Neuronal stem cell (in vitro differentiated cells): Measurements from ENCODE around the gene SERBP1.

Experiments used
- DNase-seq: peaks from one replicate; pipeline ENCODE4 v3.0.0-alpha.2; 2013; ENCODE audit warnings: low spot score
- H2AFZ ChIP-seq: one replicate; pipeline ENCODE4 v1.6.1; 2013; ENCODE audit warnings: mild to moderate bottlenecking, low read length, inconsistent platforms
- H2AK5ac ChIP-seq: 2 replicates; pipeline ENCODE4 v1.6.1; 2013; ENCODE audit warnings: low read depth, mild to moderate bottlenecking, inconsistent platforms, low read length, moderate library complexity, mixed read lengths
- H2BK120ac ChIP-seq: 2 replicates; pipeline ENCODE4 v1.6.1; 2013; ENCODE audit warnings: low read depth, mild to moderate bottlenecking, inconsistent platforms, low read length, moderate library complexity, mixed read lengths
- H2BK12ac ChIP-seq: one replicate; pipeline ENCODE4 v1.6.1; 2013; ENCODE audit warnings: low read length, inconsistent platforms
- H2BK15ac ChIP-seq: 2 replicates; pipeline ENCODE4 v1.6.1; 2013; ENCODE audit warnings: mild to moderate bottlenecking, low read length, inconsistent platforms, mixed read lengths
- H2BK5ac ChIP-seq: one replicate; pipeline ENCODE4 v1.6.1; 2013; ENCODE audit warnings: inconsistent platforms, mild to moderate bottlenecking, low read length, moderate library complexity
- H3K14ac ChIP-seq: one replicate; pipeline ENCODE4 v1.6.1; 2013; ENCODE audit warnings: low read length, inconsistent platforms
- H3K18ac ChIP-seq: 2 replicates; pipeline ENCODE4 v1.6.1; 2013; ENCODE audit warnings: low read length, inconsistent platforms
- H3K23ac ChIP-seq: 2 replicates; pipeline ENCODE4 v1.6.1; 2013; ENCODE audit warnings: low read depth, mild to moderate bottlenecking, mixed read lengths, low read length, inconsistent platforms; ENCODE audit not compliant: poor library complexity
- H3K27ac ChIP-seq: replicated peaks from 3 replicates; pipeline ENCODE4 v1.5.1; 2013; ENCODE audit warnings: low read length, inconsistent platforms
- H3K27me3 ChIP-seq, 3 experiments: 2 replicates each; pipeline ENCODE4 v1.6.1; 2013; ENCODE audit warnings: low read length in 3 of 3, mild to moderate bottlenecking in 2 of 3, inconsistent platforms in 1 of 3, low read depth in 1 of 3, mixed read lengths in 1 of 3, moderate library complexity in 1 of 3; ENCODE audit not compliant: control insufficient read depth in 3 of 3, insufficient read depth in 3 of 3
- H3K36me3 ChIP-seq, 2 donors: replicated peaks in 1 of 2; 2 replicates each; pipeline ENCODE4 v1.6.1; 2013; ENCODE audit warnings: low read length in 2 of 2; ENCODE audit not compliant: control insufficient read depth in 2 of 2, insufficient read depth in 2 of 2
- H3K4ac ChIP-seq: 2 replicates; pipeline ENCODE4 v1.6.1; 2013; ENCODE audit warnings: inconsistent platforms, mild to moderate bottlenecking, low read length, moderate library complexity
- H3K4me1 ChIP-seq, 2 donors: 1 replicate in 1 of 2; 2 replicates in 1 of 2; pipeline ENCODE4 v1.6.1; 2013; ENCODE audit warnings: low read length in 2 of 2, low read depth in 1 of 2; ENCODE audit not compliant: control insufficient read depth in 2 of 2, insufficient read depth in 1 of 2
- H3K4me2 ChIP-seq: one replicate; pipeline ENCODE4 v1.6.1; 2013; ENCODE audit warnings: mild to moderate bottlenecking, low read length, inconsistent platforms; ENCODE audit not compliant: insufficient read depth, poor library complexity, severe bottlenecking
- H3K4me3 ChIP-seq, 2 donors: 2 replicates each; pipeline ENCODE4 v1.5.1; 2013; ENCODE audit warnings: low read length in 2 of 2, mild to moderate bottlenecking in 2 of 2, inconsistent platforms in 1 of 2, moderate library complexity in 1 of 2
- H3K79me1 ChIP-seq: one replicate; pipeline ENCODE4 v1.6.1; 2013; ENCODE audit warnings: low read depth, mild to moderate bottlenecking, inconsistent platforms, low read length, moderate library complexity
- H3K9ac ChIP-seq: one replicate; pipeline ENCODE4 v1.6.1; 2013; ENCODE audit warnings: mild to moderate bottlenecking, low read depth, low read length, inconsistent platforms; ENCODE audit not compliant: poor library complexity
- H3K9me3 ChIP-seq, 2 donors: replicated peaks in 1 of 2; 2 replicates each; pipeline versions ENCODE3 to v1.6.1; 2013; ENCODE audit warnings: low read length in 2 of 2, mild to moderate bottlenecking in 2 of 2, inconsistent platforms in 1 of 2, low read depth in 1 of 2, mixed read lengths in 1 of 2, moderate library complexity in 1 of 2; ENCODE audit not compliant: control insufficient read depth in 2 of 2, insufficient read depth in 1 of 2
- H4K8ac ChIP-seq: one replicate; pipeline ENCODE4 v1.6.1; 2013; ENCODE audit warnings: low read depth, mild to moderate bottlenecking, inconsistent platforms, low read length, moderate library complexity
- H4K91ac ChIP-seq: one replicate; pipeline ENCODE4 v1.6.1; 2013; ENCODE audit warnings: low read length, low read depth, mild to moderate bottlenecking, inconsistent platforms; ENCODE audit not compliant: poor library complexity
- WGBS, 2 donors: extraction: QIAGEN DNeasy Blood & Tissue Kit; methylation state at CpG; one replicate each; pipeline ENCODE4 v1.1.7; 2013; ENCODE audit warnings: missing lambda C conversion rate in 2 of 2, mixed read lengths in 1 of 2; ENCODE audit not compliant: insufficient read length in 2 of 2, insufficient replicate concordance in 1 of 2; ENCODE audit errors: extremely low coverage in 2 of 2; 5-methylcytosine and 5-hydroxymethylcytosine counted together

The SERBP1 gene

GRCh38 chr1:67472056-67472455 lies 41.9 kb upstream of the SERBP1 start:
- Histone ChIP-seq H3K14ac (no peak overlapping the region), H2BK120ac (no peak overlapping the region), H3K4me1 (no peaks in the 10 kb centered on the region), H2BK12ac (no peak overlapping the region), H2BK5ac (no peak overlapping the region), H3K79me1 (no peaks in the 10 kb centered on the region), H4K91ac (no peak overlapping the region), H3K27ac (no peak overlapping the region), H3K36me3 (no peaks in the 10 kb centered on the region), H3K27me3 (peaks cover 0 to 5% (median 0%) of the 10 kb centered on the region in 3 experiments), H3K4me2 (no peak overlapping the region), H2AK5ac (no peak overlapping the region), H3K9ac (no peak overlapping the region), H3K4ac (no peak overlapping the region), H3K4me3 (no peak overlapping the region), H3K23ac (no peak overlapping the region), H3K18ac (no peak overlapping the region), H2BK15ac (no peak overlapping the region), H4K8ac (no peak overlapping the region), H3K9me3 (no peaks in the 10 kb centered on the region), H2AFZ (no peak overlapping the region)
- no CpG with 5 or more reads among the region's 2 CpGs for WGBS, 2 donors
- DNase-seq, result no peak

DNA sequence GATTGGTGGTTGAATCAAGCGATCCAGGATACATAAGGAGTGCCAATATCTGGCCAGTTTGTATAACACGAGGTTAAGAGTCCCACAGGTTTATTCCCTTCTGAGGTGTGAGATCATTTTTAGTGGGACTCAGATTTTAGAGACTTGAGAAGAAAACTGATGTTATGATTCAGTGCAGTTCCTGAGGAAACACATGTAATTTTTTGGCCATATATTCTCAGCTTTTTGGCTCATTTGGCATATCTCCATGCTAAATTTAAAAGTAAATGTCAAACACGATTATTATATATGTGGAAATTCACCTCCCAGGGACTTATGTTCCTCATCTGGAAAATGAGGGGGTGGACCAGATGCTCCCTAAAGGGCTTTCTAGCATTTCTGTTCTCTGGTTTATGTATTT lies 39.2 kb upstream of the SERBP1 start:
- no peak overlapping the region for H3K4ac ChIP-seq
- H2BK12ac ChIP-seq, result no peak overlapping the region
- H2BK5ac ChIP-seq, result no peak overlapping the region
- no peak overlapping the region for H3K14ac ChIP-seq
- no peak overlapping the region for H2BK120ac ChIP-seq
- no peak overlapping the region for H4K91ac ChIP-seq
- no peak overlapping the region for H3K4me2 ChIP-seq
- no peak overlapping the region for H2AFZ ChIP-seq
- no peaks in the 10 kb centered on the region for H3K79me1 ChIP-seq
- H3K9ac ChIP-seq, result no peak overlapping the region
- DNase-seq, result no peak
- H3K18ac ChIP-seq, result no peak overlapping the region
- no peaks in the 10 kb centered on the region for H3K9me3 ChIP-seq
- H3K36me3 ChIP-seq, result no peaks in the 10 kb centered on the region
- peaks cover 0 to 22% (median 0%) of the 10 kb centered on the region in 3 experiments for H3K27me3 ChIP-seq
- no CpG with 5 or more reads among the region's 3 CpGs for WGBS, 2 donors
- H3K27ac ChIP-seq, result no peak overlapping the region
- H3K4me3 ChIP-seq, result no peak overlapping the region
- no peaks in the 10 kb centered on the region for H3K4me1 ChIP-seq
- H4K8ac ChIP-seq, result no peak overlapping the region
- no peak overlapping the region for H3K23ac ChIP-seq
- no peak overlapping the region for H2BK15ac ChIP-seq
- no peak overlapping the region for H2AK5ac ChIP-seq

- Histone ChIP-seq H2AFZ (no peak overlapping the region), H2BK15ac (no peak overlapping the region), H3K4me3 (no peak overlapping the region), H4K91ac (no peak overlapping the region), H3K23ac (no peak overlapping the region), H3K9ac (no peak overlapping the region), H2BK12ac (no peak overlapping the region), H3K27me3 (peaks cover 0 to 28% (median 0%) of the 10 kb centered on the region in 3 experiments), H3K79me1 (no peaks in the 10 kb centered on the region), H2BK120ac (no peak overlapping the region), H4K8ac (no peak overlapping the region), H3K9me3 (no peaks in the 10 kb centered on the region), H3K4ac (no peak overlapping the region), H3K36me3 (no peaks in the 10 kb centered on the region), H2AK5ac (no peak overlapping the region), H3K27ac (no peak overlapping the region), H3K4me2 (no peak overlapping the region), H3K4me1 (peaks cover 3 to 7% of the 10 kb centered on the region in 2 donors), H3K18ac (no peak overlapping the region), H3K14ac (no peak overlapping the region), H2BK5ac (no peak overlapping the region)
- DNase-seq, result no peak
- WGBS, 2 donors, result no CpG with 5 or more reads among the region's 4 CpGs
These were observed 38.0 kb upstream of the SERBP1 start for GRCh38 chr1:67468066-67468718.

DNA sequence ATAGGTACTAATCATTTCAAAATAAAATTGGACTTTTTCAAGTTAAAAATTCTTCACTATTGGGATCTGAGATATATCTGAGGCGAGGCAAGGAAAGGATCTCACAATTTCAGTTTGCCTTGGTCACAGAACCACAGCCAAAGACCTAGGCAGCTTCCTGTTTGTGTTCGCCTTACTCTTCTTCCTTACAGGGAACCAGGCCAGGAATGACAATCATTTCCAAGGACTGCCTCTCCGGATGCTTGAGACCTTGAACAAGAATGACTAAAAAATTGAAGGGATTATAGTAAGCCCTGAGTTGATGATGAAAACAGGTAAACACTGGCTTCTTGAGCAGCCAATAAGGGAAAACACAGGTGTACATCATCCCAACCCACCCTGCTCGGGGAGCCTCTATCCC lies 35.2 kb upstream of the SERBP1 start:
- no peaks in the 10 kb centered on the region for H3K36me3 ChIP-seq
- H4K91ac ChIP-seq, result no peak overlapping the region
- H3K4me1 ChIP-seq, result peaks cover 3 to 7% of the 10 kb centered on the region in 2 donors
- no peak overlapping the region for H3K4me3 ChIP-seq
- H3K14ac ChIP-seq, result no peak overlapping the region
- no peak for DNase-seq
- H3K27me3 ChIP-seq, result peaks cover 0 to 49% (median 0%) of the 10 kb centered on the region in 3 experiments
- no peak overlapping the region for H2BK12ac ChIP-seq
- H3K18ac ChIP-seq, result no peak overlapping the region
- no peak overlapping the region for H4K8ac ChIP-seq
- no peak overlapping the region for H2BK120ac ChIP-seq
- H2BK5ac ChIP-seq, result no peak overlapping the region
- no peak overlapping the region for H2AFZ ChIP-seq
- H3K4me2 ChIP-seq, result no peak overlapping the region
- H3K4ac ChIP-seq, result no peak overlapping the region
- no peak overlapping the region for H3K27ac ChIP-seq
- H2AK5ac ChIP-seq, result no peak overlapping the region
- no peak overlapping the region for H2BK15ac ChIP-seq
- no peaks in the 10 kb centered on the region for H3K9me3 ChIP-seq
- no peak overlapping the region for H3K9ac ChIP-seq
- WGBS, 2 donors, result no CpG with 5 or more reads among the region's 4 CpGs
- H3K23ac ChIP-seq, result no peak overlapping the region
- no peaks in the 10 kb centered on the region for H3K79me1 ChIP-seq
